HL-60 (cell line): ENCODE data around the gene GRIA1.

ENCODE experiments used
- POLR2AphosphoS5 ChIP-seq: IDR thresholded peaks from 2 replicates; pipeline ENCODE4 v1.6.1; 2012; ENCODE audit warnings: low read depth
- TF ChIP-seq, protein P1 (sequence below): IDR thresholded peaks from one replicate; pipeline ENCODE4 v1.5.1; 2011; ENCODE audit warnings: low read length, control low read depth, inconsistent platforms; ENCODE audit not compliant: insufficient read depth

- TF ChIP-seq, protein P1, sequence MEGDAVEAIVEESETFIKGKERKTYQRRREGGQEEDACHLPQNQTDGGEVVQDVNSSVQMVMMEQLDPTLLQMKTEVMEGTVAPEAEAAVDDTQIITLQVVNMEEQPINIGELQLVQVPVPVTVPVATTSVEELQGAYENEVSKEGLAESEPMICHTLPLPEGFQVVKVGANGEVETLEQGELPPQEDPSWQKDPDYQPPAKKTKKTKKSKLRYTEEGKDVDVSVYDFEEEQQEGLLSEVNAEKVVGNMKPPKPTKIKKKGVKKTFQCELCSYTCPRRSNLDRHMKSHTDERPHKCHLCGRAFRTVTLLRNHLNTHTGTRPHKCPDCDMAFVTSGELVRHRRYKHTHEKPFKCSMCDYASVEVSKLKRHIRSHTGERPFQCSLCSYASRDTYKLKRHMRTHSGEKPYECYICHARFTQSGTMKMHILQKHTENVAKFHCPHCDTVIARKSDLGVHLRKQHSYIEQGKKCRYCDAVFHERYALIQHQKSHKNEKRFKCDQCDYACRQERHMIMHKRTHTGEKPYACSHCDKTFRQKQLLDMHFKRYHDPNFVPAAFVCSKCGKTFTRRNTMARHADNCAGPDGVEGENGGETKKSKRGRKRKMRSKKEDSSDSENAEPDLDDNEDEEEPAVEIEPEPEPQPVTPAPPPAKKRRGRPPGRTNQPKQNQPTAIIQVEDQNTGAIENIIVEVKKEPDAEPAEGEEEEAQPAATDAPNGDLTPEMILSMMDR = no peak
- TF ChIP-seq POLR2AphosphoS5 = no peak
These were observed 24.8 kb downstream of the GRIA1 start for GRCh38 chr5:153515301-153515700.
